HFFc6 (cell line): Measurements from ENCODE around the gene ITGB1. TPM values are rescaled to one million over a fixed set of nuclear protein-coding genes. Genes with fewer than 3 reads are reported as not detected.
"Not testable (repeated sequence)": the region's sequence is repeated elsewhere in the genome, so short reads cannot be mapped to it uniquely, and the experiment has no call there.

Source experiments
- DNase-seq: peaks from one replicate; pipeline ENCODE4 v3.0.0-alpha.2; 2018
- H3K27ac Mint-ChIP-seq: 2 replicates; pipeline ENCODE4 v1.8.0; 2020; ENCODE audit warnings: mild to moderate bottlenecking, mixed read lengths
- H3K27me3 Mint-ChIP-seq: 2 replicates; pipeline ENCODE4 v1.8.0; 2021; ENCODE audit warnings: mild to moderate bottlenecking, moderate library complexity, mixed read lengths; ENCODE audit not compliant: insufficient read depth
- H3K36me3 Mint-ChIP-seq: 2 replicates; pipeline ENCODE4 v1.8.0; 2021; ENCODE audit warnings: low read depth, mixed read lengths
- H3K4me1 Mint-ChIP-seq: 2 replicates; pipeline ENCODE4 v1.8.0; 2020; ENCODE audit warnings: low read depth, mixed read lengths
- H3K4me3 Mint-ChIP-seq: 2 replicates; pipeline ENCODE4 v1.8.0; 2020; ENCODE audit warnings: mild to moderate bottlenecking, moderate library complexity, mixed read lengths
- H3K9me3 Mint-ChIP-seq: 2 replicates; pipeline ENCODE4 v1.8.0; 2020; ENCODE audit warnings: mild to moderate bottlenecking, mixed read lengths
- total RNA-seq, 6 experiments: library from RNA; stranded (reverse); fragmentation: NEBNext Ultra II Directional; extraction: Animal tissue kit (Norgen Biotek cat#: 25700); gene quantifications; 2 replicates in 1 of 6; 3 replicates in 5 of 6; pipeline ENCODE4 v1.2.3, GENCODE V29; 2021
- TF ChIP-seq, protein P1 (sequence below): fragments of 200-600 bp; sonication (generic); IDR thresholded peaks from 2 replicates; pipeline ENCODE4 v1.5.0; 2021; ENCODE audit warnings: antibody characterized with exemption, mild to moderate bottlenecking

Gene ITGB1
- total RNA-seq, 6 experiments from 2014 or later, result 1,442 to 1,960 (median 1,623) TPM

DNA sequence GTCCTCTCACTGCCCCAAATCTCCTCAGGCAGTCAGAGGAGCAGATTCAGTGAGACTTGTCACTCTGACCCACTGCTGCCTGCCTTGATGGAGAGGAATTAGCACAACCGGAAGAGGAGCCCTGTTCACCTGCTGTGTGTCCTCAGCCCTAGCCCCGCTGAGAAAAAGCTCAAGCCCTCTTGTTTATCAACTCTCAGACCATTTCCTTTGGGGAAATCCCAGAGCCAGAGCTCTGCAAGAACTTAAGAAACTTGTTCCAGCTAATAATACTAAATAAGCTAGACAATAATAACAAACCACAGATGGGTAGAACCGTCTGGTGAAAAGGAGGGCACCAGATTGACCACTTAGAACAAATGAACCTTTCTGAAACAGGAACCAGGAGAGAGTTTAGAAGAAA lies 37.7 kb upstream of the ITGB1 start:
- peaks cover 2% of the 10 kb centered on the region; the same call in 1 of the 2 replicates for H3K27me3 Mint-ChIP-seq
- peaks cover 35% of the 10 kb centered on the region for H3K36me3 Mint-ChIP-seq
- peaks cover 6% of the 10 kb centered on the region for H3K9me3 Mint-ChIP-seq
- peaks cover 31% of the 10 kb centered on the region for H3K4me1 Mint-ChIP-seq
- no peak overlapping the region for H3K4me3 Mint-ChIP-seq
- no peak overlapping the region for H3K27ac Mint-ChIP-seq
- TF ChIP-seq, protein P1, sequence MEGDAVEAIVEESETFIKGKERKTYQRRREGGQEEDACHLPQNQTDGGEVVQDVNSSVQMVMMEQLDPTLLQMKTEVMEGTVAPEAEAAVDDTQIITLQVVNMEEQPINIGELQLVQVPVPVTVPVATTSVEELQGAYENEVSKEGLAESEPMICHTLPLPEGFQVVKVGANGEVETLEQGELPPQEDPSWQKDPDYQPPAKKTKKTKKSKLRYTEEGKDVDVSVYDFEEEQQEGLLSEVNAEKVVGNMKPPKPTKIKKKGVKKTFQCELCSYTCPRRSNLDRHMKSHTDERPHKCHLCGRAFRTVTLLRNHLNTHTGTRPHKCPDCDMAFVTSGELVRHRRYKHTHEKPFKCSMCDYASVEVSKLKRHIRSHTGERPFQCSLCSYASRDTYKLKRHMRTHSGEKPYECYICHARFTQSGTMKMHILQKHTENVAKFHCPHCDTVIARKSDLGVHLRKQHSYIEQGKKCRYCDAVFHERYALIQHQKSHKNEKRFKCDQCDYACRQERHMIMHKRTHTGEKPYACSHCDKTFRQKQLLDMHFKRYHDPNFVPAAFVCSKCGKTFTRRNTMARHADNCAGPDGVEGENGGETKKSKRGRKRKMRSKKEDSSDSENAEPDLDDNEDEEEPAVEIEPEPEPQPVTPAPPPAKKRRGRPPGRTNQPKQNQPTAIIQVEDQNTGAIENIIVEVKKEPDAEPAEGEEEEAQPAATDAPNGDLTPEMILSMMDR, result no peak
- no peak for DNase-seq

DNA sequence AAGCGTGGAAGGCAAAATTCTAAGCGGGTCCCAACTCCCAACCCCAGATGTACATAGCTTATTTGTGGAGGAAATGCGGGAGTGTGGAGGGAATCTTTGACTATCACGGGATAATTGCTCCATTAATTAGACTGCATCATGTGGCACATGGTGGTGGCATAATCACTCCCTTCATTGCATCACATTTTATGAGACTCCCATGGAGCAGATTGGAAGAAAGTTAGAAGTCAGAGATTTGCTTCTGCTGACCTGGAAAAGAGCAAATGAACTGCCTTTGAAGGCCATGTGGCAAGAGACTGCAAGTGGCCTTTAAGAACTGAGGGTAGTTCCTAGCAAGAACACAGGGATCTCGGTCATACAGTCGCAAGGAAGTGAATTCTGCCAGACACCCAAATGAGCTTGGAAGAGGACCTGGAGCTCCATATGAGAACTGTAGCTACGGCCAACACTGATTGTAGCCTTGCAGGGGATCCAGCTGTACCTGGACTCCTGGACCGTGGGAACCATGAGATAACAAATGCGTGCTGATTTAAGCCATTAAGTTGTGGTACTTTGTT lies 37.1 kb upstream of the ITGB1 start:
- peaks cover 31% of the 10 kb centered on the region for H3K4me1 Mint-ChIP-seq
- no peak overlapping the region for H3K4me3 Mint-ChIP-seq
- no peak overlapping the region for H3K27ac Mint-ChIP-seq
- TF ChIP-seq, protein P1, result no peak
- H3K9me3 Mint-ChIP-seq, result peaks cover 6% of the 10 kb centered on the region
- no peak for DNase-seq
- peaks cover 2% of the 10 kb centered on the region; the same call in 1 of the 2 replicates for H3K27me3 Mint-ChIP-seq
- H3K36me3 Mint-ChIP-seq, result peaks cover 33% of the 10 kb centered on the region

DNA sequence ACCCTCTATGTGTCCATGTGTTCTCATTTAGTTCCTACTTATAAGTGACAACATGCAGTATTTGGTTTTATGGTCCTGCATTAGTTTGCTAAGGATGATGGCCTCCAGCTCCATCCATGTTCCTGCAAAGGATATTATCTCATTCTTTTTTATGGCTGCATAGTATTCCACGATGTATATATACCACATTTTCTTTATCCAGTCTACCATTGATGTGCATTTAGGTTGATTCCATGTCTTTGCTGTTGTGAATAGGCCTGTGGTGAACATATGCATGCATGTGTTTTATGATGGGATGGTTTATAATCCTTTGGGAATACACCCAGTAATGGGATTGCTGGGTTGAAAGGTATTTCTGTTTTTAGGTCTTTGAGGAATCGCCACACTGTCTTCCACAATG lies 36.6 kb upstream of the ITGB1 start:
- peaks cover 31% of the 10 kb centered on the region for H3K4me1 Mint-ChIP-seq
- not testable (repeated sequence) for H3K27ac Mint-ChIP-seq

DNA sequence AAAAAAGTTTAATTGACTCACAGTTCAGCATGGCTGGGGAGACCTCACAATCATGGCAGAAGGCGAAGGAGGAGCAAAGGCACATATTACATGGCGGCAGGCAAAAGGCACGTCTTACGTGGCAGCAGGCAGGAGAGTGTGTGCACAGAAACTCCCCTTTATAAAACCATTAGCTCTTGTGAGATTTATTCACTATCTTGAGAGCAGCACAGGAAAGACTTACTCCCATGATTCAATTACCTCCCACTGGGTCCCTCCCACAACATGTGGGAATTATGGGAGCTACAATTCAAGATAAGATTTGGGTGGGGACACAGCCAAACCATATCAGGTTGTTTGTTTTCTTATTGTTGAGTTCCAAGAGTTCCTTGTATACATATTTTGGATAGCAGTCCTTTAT lies 34.3 kb upstream of the ITGB1 start:
- H3K4me3 Mint-ChIP-seq, DNase-seq, H3K27me3 Mint-ChIP-seq, H3K9me3 Mint-ChIP-seq: not testable (repeated sequence)
- peaks cover 31% of the 10 kb centered on the region for H3K4me1 Mint-ChIP-seq
- H3K36me3 Mint-ChIP-seq, result peaks cover 28% of the 10 kb centered on the region
- peak overlapping the region; percentile 72 for H3K27ac Mint-ChIP-seq

More for the DNA sequence above, 36.6 kb upstream of the ITGB1 start:
- DNase-seq, H3K9me3 Mint-ChIP-seq, H3K27me3 Mint-ChIP-seq, H3K4me3 Mint-ChIP-seq: not testable (repeated sequence)
- peaks cover 33% of the 10 kb centered on the region for H3K36me3 Mint-ChIP-seq

DNA sequence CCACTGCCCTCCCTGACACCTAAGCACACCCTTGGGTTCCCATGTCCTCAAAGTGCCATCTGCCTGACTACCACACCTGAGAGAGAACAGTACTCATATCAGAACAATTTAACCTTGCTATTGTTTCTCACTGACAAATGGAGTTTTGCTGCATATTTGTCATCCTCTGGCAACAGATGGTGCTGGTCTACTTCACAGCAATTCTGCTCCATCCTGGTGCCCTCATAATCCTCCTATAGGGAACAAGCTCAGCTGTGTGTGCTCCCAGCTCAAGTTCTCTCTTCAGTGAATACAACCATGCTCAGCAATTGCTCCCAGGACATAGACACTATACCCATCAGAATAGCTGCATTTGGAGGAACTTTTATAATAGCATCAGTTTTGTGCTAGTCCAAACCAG lies 32.8 kb upstream of the ITGB1 start:
- Mint-ChIP-seq H3K27ac (no peak overlapping the region), H3K27me3 (peaks cover 2% of the 10 kb centered on the region), H3K36me3 (peaks cover 28% of the 10 kb centered on the region), H3K9me3 (no peaks in the 10 kb centered on the region; the same call in 1 of the 2 replicates), H3K4me3 (no peak overlapping the region), H3K4me1 (peaks cover 30% of the 10 kb centered on the region)
- no peak for DNase-seq
- TF ChIP-seq, protein P1, result no peak

DNA sequence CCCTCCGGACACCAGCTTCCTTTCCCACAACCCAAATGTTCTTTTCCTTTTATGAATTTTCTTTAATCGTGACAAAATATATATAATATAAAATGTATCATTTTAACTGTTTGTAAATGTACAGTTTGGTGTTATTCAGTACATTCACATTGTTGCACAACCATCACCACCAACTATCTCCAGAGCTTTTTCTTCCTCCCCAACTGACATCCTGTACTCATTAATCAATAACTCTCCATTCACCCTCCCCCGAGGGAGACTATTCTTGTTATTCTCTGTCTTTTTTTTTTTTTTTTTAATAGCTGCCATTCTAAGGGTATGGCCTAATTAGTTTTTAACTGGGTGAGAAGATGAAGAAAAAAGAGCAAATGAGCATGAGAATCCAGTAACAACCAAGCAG lies 30.6 kb upstream of the ITGB1 start:
- DNase-seq, result no peak
- TF ChIP-seq, protein P1, result no peak
- Mint-ChIP-seq H3K27me3 (no peaks in the 10 kb centered on the region; the same call in 1 of the 2 replicates), H3K9me3 (no peaks in the 10 kb centered on the region; the same call in 1 of the 2 replicates), H3K4me1 (peaks cover 43% of the 10 kb centered on the region), H3K4me3 (no peak overlapping the region), H3K36me3 (peaks cover 19% of the 10 kb centered on the region), H3K27ac (no peak overlapping the region)
